GM12874 (cell line): ENCODE results near the gene CREBRF.

Experiments
- CTCF ChIP-seq: IDR thresholded peaks from 2 replicates; pipeline ENCODE4 v1.5.1; 2011; ENCODE audit warnings: low read depth, mild to moderate bottlenecking, control low read depth, low read length, moderate library complexity; ENCODE audit not compliant: insufficient read depth

Gene CREBRF, protein sequence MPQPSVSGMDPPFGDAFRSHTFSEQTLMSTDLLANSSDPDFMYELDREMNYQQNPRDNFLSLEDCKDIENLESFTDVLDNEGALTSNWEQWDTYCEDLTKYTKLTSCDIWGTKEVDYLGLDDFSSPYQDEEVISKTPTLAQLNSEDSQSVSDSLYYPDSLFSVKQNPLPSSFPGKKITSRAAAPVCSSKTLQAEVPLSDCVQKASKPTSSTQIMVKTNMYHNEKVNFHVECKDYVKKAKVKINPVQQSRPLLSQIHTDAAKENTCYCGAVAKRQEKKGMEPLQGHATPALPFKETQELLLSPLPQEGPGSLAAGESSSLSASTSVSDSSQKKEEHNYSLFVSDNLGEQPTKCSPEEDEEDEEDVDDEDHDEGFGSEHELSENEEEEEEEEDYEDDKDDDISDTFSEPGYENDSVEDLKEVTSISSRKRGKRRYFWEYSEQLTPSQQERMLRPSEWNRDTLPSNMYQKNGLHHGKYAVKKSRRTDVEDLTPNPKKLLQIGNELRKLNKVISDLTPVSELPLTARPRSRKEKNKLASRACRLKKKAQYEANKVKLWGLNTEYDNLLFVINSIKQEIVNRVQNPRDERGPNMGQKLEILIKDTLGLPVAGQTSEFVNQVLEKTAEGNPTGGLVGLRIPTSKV

GRCh38 chr5:173055983-173056782, at the start of gene CREBRF:
Gene CREBRF (plus strand): TSS chr5:173056352. CDS start chr5:173080776, 24,424 bp downstream.
- no peak for TF ChIP-seq CTCF

- TF ChIP-seq CTCF = no peak
These were observed 46.1 kb upstream of the CREBRF start for GRCh38 chr5:173010021-173010420.

DNA sequence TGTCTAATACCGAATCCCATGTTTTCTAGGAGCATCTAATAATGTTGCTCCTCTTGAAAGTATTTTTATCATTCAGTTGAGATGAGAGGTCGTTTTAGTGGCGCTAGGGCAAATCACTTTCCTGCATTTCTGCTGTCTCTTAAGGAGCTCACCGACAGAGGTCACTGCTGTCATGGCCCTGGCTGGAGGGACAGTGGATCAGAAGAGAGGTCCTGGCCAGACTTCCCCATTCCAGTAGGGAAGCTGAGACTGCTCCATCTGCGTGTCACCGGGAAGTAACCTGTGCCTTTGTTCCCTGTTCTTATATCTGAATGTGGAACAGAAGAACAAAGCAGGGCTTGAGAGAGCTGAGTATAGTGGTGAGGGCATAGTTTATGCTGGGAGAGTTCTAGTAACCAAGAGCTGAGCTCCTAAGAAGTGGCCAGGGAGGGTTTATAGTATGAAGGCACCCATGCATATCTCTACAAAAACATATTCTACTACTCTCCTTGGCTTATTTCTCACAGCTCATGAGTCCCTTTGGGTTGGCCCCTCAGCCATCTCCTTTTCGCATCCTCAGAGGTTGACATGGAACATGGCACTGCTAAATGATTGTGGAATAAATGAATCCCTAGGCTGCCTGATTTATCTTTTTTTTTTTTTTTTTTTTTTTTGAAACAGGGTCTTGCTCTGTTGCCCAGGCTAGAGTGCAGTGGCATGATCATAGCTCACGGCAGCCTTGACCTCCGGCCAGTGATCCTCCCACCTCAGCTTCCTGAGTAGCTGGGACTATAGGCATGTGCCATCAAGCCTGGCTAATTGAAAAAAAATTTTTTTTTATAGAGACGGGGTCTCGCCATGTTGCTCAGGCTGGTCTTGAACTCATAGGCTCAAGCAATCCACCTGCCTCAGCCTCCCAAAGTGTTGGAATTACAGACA, 45.3 kb upstream of the CREBRF start:
- TF ChIP-seq CTCF = no peak

DNA sequence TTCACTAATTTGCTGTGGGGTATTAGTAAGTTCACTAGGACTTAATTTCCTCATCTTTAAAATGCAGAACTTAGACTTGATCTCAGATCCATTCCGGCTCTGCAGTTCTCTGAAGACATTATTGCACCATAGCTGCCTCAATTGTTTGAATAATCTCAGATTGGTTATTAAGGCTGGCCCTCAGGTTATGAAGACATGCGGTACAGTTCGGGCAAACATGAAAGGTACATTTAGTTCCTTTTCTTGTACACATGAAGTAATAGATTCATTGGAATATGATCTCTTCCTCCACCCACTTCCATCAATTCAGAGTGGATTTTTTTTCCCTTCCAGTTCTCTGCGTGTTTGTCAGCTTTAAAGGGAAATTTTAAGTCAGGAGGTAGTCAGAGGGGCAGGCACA, 44.6 kb upstream of the CREBRF start:
- TF ChIP-seq CTCF = no peak

DNA sequence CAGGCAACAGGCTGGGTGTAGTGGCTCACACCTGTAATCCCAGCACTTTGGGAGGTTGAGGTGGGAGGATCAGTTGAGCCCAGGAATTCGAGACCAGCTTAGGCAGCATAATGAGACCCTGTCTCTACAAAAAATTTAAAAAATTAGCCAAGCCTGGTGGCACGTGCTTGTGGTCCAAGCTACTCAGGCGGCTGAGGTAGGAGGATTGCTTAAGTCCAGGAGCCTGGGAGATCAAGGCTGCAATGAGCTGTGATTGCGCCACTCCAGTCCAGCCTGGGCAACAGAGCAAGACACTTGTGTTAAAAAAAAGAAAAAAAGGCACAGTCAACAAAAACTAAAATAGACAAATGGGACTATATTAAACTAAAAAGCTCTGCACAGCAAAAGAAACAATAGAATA, 43.3 kb upstream of the CREBRF start:
- no peak for TF ChIP-seq CTCF

DNA sequence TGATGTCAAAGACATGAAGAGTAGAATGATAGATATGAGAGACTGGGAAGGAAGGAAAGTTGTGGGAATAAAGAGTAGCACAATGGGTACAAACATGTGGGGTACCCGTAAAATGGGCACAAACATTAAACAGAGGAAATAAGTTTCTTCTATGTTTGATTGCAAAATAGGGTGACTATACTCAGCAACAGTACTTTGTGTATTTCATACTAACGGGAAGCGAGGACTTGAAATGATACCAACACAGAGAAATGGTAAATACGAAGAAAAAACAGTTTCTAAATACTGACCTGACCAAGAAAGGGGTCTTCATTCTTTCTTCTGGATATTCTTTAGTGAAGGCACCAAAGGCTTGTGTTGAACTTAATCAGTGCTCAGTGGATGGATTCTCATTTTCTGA, 41.5 kb upstream of the CREBRF start:
- TF ChIP-seq CTCF = no peak
